Stimulated activated effector memory CD8-positive, alpha-beta T cell treated with anti-CD3 and anti-CD28 coated beads, Interleukin-12 subunit alpha, Interleukin-12 subunit beta, amount 100 ng/mL, for 72 hours (primary cell): ENCODE results near the gene CEBPE.

Experiments
- ATAC-seq: fragments of 150-1000 bp; cut with Tn5 transposase; 2 replicates; pipeline ENCODE4 v1.10.0; 2021
- DNase-seq, 2 donors: peaks; one replicate each; pipeline ENCODE4 v3.0.0; 2021 to 2022; ENCODE audit warnings: low spot score in 2 of 2
- H3K27ac Mint-ChIP-seq: one replicate; pipeline ENCODE4 v1.8.0; 2022; ENCODE audit warnings: mild to moderate bottlenecking, mixed read lengths
- H3K36me3 Mint-ChIP-seq: one replicate; pipeline ENCODE4 v1.8.0; 2022; ENCODE audit warnings: mild to moderate bottlenecking, mixed read lengths
- H3K4me1 Mint-ChIP-seq: one replicate; pipeline ENCODE4 v1.8.0; 2022; ENCODE audit warnings: mixed read lengths
- H3K4me3 Mint-ChIP-seq: one replicate; pipeline ENCODE4 v1.8.0; 2022; ENCODE audit warnings: mild to moderate bottlenecking, mixed read lengths
- H3K9me3 Mint-ChIP-seq: one replicate; pipeline ENCODE4 v1.8.0; 2022; ENCODE audit warnings: mixed read lengths

The CEBPE gene

GRCh38 chr14:23068789-23069412, 50.2 kb downstream of the CEBPE start:
- Mint-ChIP-seq H3K4me1 (peaks cover 45% of the 10 kb centered on the region), H3K36me3 (peaks cover 53% of the 10 kb centered on the region), H3K4me3 (no peak overlapping the region), H3K9me3 (no peaks in the 10 kb centered on the region), H3K27ac (peak overlapping the region; percentile 68)
- DNase-seq (peak; percentile 41 to 79), ATAC-seq (peak; percentile 83)

GRCh38 chr14:23067847-23068788, 50.9 kb downstream of the CEBPE start:
- H3K27ac Mint-ChIP-seq, result peak overlapping the region; percentile 68
- peaks cover 61% of the 10 kb centered on the region for H3K36me3 Mint-ChIP-seq
- no peaks in the 10 kb centered on the region for H3K9me3 Mint-ChIP-seq
- ATAC-seq, result no peak
- H3K4me1 Mint-ChIP-seq, result peaks cover 45% of the 10 kb centered on the region
- no peak for DNase-seq
- no peak overlapping the region for H3K4me3 Mint-ChIP-seq
